ENCODE data around the gene COG5.

COG5 gene

GRCh38 chr7:107494884-107495283 lies 68.8 kb downstream of the COG5 start:
- DNase-seq: no peak
- H3K4me1 ChIP-seq (ENCODE audit: control insufficient read depth, insufficient read depth, low read length, poor library complexity, severe bottlenecking): no peaks in the 10 kb centered on the region
- no peaks in the 10 kb centered on the region for H3K9me3 ChIP-seq (ENCODE audit: control insufficient read depth, low read length)
- H3K36me3 ChIP-seq (ENCODE audit: control insufficient read depth, insufficient read depth, low read length): no peaks in the 10 kb centered on the region
- H3K27ac ChIP-seq (ENCODE audit: insufficient read depth, low read length, poor library complexity, severe bottlenecking): no peak overlapping the region
- no peaks in the 10 kb centered on the region for H3K27me3 ChIP-seq (replicated peaks; ENCODE audit: control insufficient read depth, insufficient read depth, low read length, poor library complexity, severe bottlenecking)
- no peak overlapping the region for H3K4me3 ChIP-seq (ENCODE audit: insufficient read depth, low read depth, low read length, poor library complexity, severe bottlenecking)

GRCh38 chr7:107494315-107494751 lies 69.4 kb downstream of the COG5 start:
- DNase-seq: no peak
- Histone ChIP-seq H3K4me1 (ENCODE audit: control insufficient read depth, insufficient read depth, low read length, poor library complexity, severe bottlenecking) (no peaks in the 10 kb centered on the region), H3K27me3 (replicated peaks; ENCODE audit: control insufficient read depth, insufficient read depth, low read length, poor library complexity, severe bottlenecking) (no peaks in the 10 kb centered on the region), H3K36me3 (ENCODE audit: control insufficient read depth, insufficient read depth, low read length) (no peaks in the 10 kb centered on the region), H3K27ac (ENCODE audit: insufficient read depth, low read length, poor library complexity, severe bottlenecking) (no peak overlapping the region), H3K4me3 (ENCODE audit: insufficient read depth, low read depth, low read length, poor library complexity, severe bottlenecking) (no peak overlapping the region), H3K9me3 (ENCODE audit: control insufficient read depth, low read length) (no peaks in the 10 kb centered on the region)

- no peaks in the 10 kb centered on the region for H3K9me3 ChIP-seq (ENCODE audit: control insufficient read depth, low read length)
- no peaks in the 10 kb centered on the region for H3K4me1 ChIP-seq (ENCODE audit: control insufficient read depth, insufficient read depth, low read length, poor library complexity, severe bottlenecking)
- H3K4me3 ChIP-seq (ENCODE audit: insufficient read depth, low read depth, low read length, poor library complexity, severe bottlenecking): no peak overlapping the region
- H3K27ac ChIP-seq (ENCODE audit: insufficient read depth, low read length, poor library complexity, severe bottlenecking): no peak overlapping the region
- no peaks in the 10 kb centered on the region for H3K36me3 ChIP-seq (ENCODE audit: control insufficient read depth, insufficient read depth, low read length)
- no peak for DNase-seq
- no peaks in the 10 kb centered on the region for H3K27me3 ChIP-seq (replicated peaks; ENCODE audit: control insufficient read depth, insufficient read depth, low read length, poor library complexity, severe bottlenecking)
Observed at GRCh38 chr7:107492875-107493274, 70.8 kb downstream of the COG5 start.

GRCh38 chr7:107486041-107486440 lies 77.7 kb downstream of the COG5 start:
- Histone ChIP-seq H3K9me3 (ENCODE audit: control insufficient read depth, low read length) (no peaks in the 10 kb centered on the region), H3K27ac (ENCODE audit: insufficient read depth, low read length, poor library complexity, severe bottlenecking) (no peak overlapping the region), H3K27me3 (replicated peaks; ENCODE audit: control insufficient read depth, insufficient read depth, low read length, poor library complexity, severe bottlenecking) (no peaks in the 10 kb centered on the region), H3K4me1 (ENCODE audit: control insufficient read depth, insufficient read depth, low read length, poor library complexity, severe bottlenecking) (no peaks in the 10 kb centered on the region), H3K4me3 (ENCODE audit: insufficient read depth, low read depth, low read length, poor library complexity, severe bottlenecking) (no peak overlapping the region), H3K36me3 (ENCODE audit: control insufficient read depth, insufficient read depth, low read length) (no peaks in the 10 kb centered on the region)
- DNase-seq: no peak

- Histone ChIP-seq H3K9me3 (ENCODE audit: control insufficient read depth, low read length) (no peaks in the 10 kb centered on the region), H3K4me1 (ENCODE audit: control insufficient read depth, insufficient read depth, low read length, poor library complexity, severe bottlenecking) (no peaks in the 10 kb centered on the region), H3K4me3 (ENCODE audit: insufficient read depth, low read depth, low read length, poor library complexity, severe bottlenecking) (no peak overlapping the region), H3K27me3 (replicated peaks; ENCODE audit: control insufficient read depth, insufficient read depth, low read length, poor library complexity, severe bottlenecking) (no peaks in the 10 kb centered on the region), H3K27ac (ENCODE audit: insufficient read depth, low read length, poor library complexity, severe bottlenecking) (no peak overlapping the region), H3K36me3 (ENCODE audit: control insufficient read depth, insufficient read depth, low read length) (no peaks in the 10 kb centered on the region)
- DNase-seq: no peak
Observed at GRCh38 chr7:107482571-107482970, 81.1 kb downstream of the COG5 start.

- Histone ChIP-seq H3K4me1 (ENCODE audit: control insufficient read depth, insufficient read depth, low read length, poor library complexity, severe bottlenecking) (no peaks in the 10 kb centered on the region), H3K9me3 (ENCODE audit: control insufficient read depth, low read length) (no peaks in the 10 kb centered on the region), H3K36me3 (ENCODE audit: control insufficient read depth, insufficient read depth, low read length) (no peaks in the 10 kb centered on the region), H3K27ac (ENCODE audit: insufficient read depth, low read length, poor library complexity, severe bottlenecking) (no peak overlapping the region), H3K27me3 (replicated peaks; ENCODE audit: control insufficient read depth, insufficient read depth, low read length, poor library complexity, severe bottlenecking) (no peaks in the 10 kb centered on the region), H3K4me3 (ENCODE audit: insufficient read depth, low read depth, low read length, poor library complexity, severe bottlenecking) (no peak overlapping the region)
- DNase-seq: no peak
Observed at GRCh38 chr7:107480932-107481331, 82.8 kb downstream of the COG5 start.

GRCh38 chr7:107479303-107479702 lies 84.4 kb downstream of the COG5 start:
- Histone ChIP-seq H3K9me3 (ENCODE audit: control insufficient read depth, low read length) (no peaks in the 10 kb centered on the region), H3K4me1 (ENCODE audit: control insufficient read depth, insufficient read depth, low read length, poor library complexity, severe bottlenecking) (no peaks in the 10 kb centered on the region), H3K27ac (ENCODE audit: insufficient read depth, low read length, poor library complexity, severe bottlenecking) (no peak overlapping the region)

GRCh38 chr7:107474104-107474521 lies 89.6 kb downstream of the COG5 start:
- DNase-seq: no peak
- Histone ChIP-seq H3K4me1 (ENCODE audit: control insufficient read depth, insufficient read depth, low read length, poor library complexity, severe bottlenecking) (no peaks in the 10 kb centered on the region), H3K9me3 (ENCODE audit: control insufficient read depth, low read length) (no peaks in the 10 kb centered on the region), H3K27me3 (replicated peaks; ENCODE audit: control insufficient read depth, insufficient read depth, low read length, poor library complexity, severe bottlenecking) (no peaks in the 10 kb centered on the region), H3K36me3 (ENCODE audit: control insufficient read depth, insufficient read depth, low read length) (no peaks in the 10 kb centered on the region), H3K27ac (ENCODE audit: insufficient read depth, low read length, poor library complexity, severe bottlenecking) (no peak overlapping the region), H3K4me3 (ENCODE audit: insufficient read depth, low read depth, low read length, poor library complexity, severe bottlenecking) (no peak overlapping the region)

More at GRCh38 chr7:107479303-107479702, 84.4 kb downstream of the COG5 start:
- no peaks in the 10 kb centered on the region for H3K36me3 ChIP-seq (ENCODE audit: control insufficient read depth, insufficient read depth, low read length)
- no peaks in the 10 kb centered on the region for H3K27me3 ChIP-seq (replicated peaks; ENCODE audit: control insufficient read depth, insufficient read depth, low read length, poor library complexity, severe bottlenecking)
- H3K4me3 ChIP-seq (ENCODE audit: insufficient read depth, low read depth, low read length, poor library complexity, severe bottlenecking): no peak overlapping the region
- no peak for DNase-seq

GRCh38 chr7:107472116-107472515 lies 91.6 kb downstream of the COG5 start:
- Histone ChIP-seq H3K4me1 (ENCODE audit: control insufficient read depth, insufficient read depth, low read length, poor library complexity, severe bottlenecking) (no peaks in the 10 kb centered on the region), H3K27ac (ENCODE audit: insufficient read depth, low read length, poor library complexity, severe bottlenecking) (no peak overlapping the region), H3K9me3 (ENCODE audit: control insufficient read depth, low read length) (no peaks in the 10 kb centered on the region), H3K4me3 (ENCODE audit: insufficient read depth, low read depth, low read length, poor library complexity, severe bottlenecking) (no peak overlapping the region), H3K36me3 (ENCODE audit: control insufficient read depth, insufficient read depth, low read length) (no peaks in the 10 kb centered on the region), H3K27me3 (replicated peaks; ENCODE audit: control insufficient read depth, insufficient read depth, low read length, poor library complexity, severe bottlenecking) (no peaks in the 10 kb centered on the region)
- DNase-seq: no peak

- Histone ChIP-seq H3K4me1 (ENCODE audit: control insufficient read depth, insufficient read depth, low read length, poor library complexity, severe bottlenecking) (no peaks in the 10 kb centered on the region), H3K36me3 (ENCODE audit: control insufficient read depth, insufficient read depth, low read length) (no peaks in the 10 kb centered on the region), H3K4me3 (ENCODE audit: insufficient read depth, low read depth, low read length, poor library complexity, severe bottlenecking) (no peak overlapping the region), H3K9me3 (ENCODE audit: control insufficient read depth, low read length) (no peaks in the 10 kb centered on the region), H3K27me3 (replicated peaks; ENCODE audit: control insufficient read depth, insufficient read depth, low read length, poor library complexity, severe bottlenecking) (no peaks in the 10 kb centered on the region), H3K27ac (ENCODE audit: insufficient read depth, low read length, poor library complexity, severe bottlenecking) (no peak overlapping the region)
- no peak for DNase-seq
Observed at GRCh38 chr7:107471292-107472070, 92.2 kb downstream of the COG5 start.

All from effector memory CD4-positive, alpha-beta T cell (primary cell).